Measurements from ENCODE around the gene BCAN.
A peak's percentile ranks its signal among the peaks of the same experiment; 100 is the strongest.

The BCAN gene

GRCh38 chr1:156677616-156678596, 36.0 kb downstream of the BCAN start:
- H3K27me3 ChIP-seq (ENCODE audit: control insufficient read depth, low read length): peaks cover 75% of the 10 kb centered on the region
- no peaks in the 10 kb centered on the region for H3K9me3 ChIP-seq (ENCODE audit: control insufficient read depth, insufficient read depth, low read length)
- TF ChIP-seq CTCF (IDR thresholded peaks at IDR 0.05; ENCODE audit: low read depth, low read length, poor library complexity, severe bottlenecking) (peak; percentile 95), EZH2phosphoT487 (IDR thresholded peaks at IDR 0.05; ENCODE audit: borderline replicate concordance, low read length) (0 out of 2 replicates have a peak, but pooled peaks have one; percentile 49)
- H3K4me3 ChIP-seq (ENCODE audit: low read length): no peak overlapping the region
- H3K4me2 ChIP-seq (ENCODE audit: low read length): peak overlapping the region; percentile 13; the same call in 1 of the 2 replicates
- 0 out of 2 replicates have a peak, but pooled peaks cover 3% of the 10 kb centered on the region for H3F3A ChIP-seq (ENCODE audit: control insufficient read depth, insufficient read depth)
- peaks cover 19% of the 10 kb centered on the region for H3K4me1 ChIP-seq (ENCODE audit: control insufficient read depth, low read length)
- no peaks in the 10 kb centered on the region for H4K20me1 ChIP-seq (ENCODE audit: control insufficient read depth, insufficient read depth, low read depth, low read length)
- H3K9me2 ChIP-seq (replicated peaks; ENCODE audit: control insufficient read depth, low read length): no peaks in the 10 kb centered on the region
- no peak overlapping the region for H3K27ac ChIP-seq (ENCODE audit: low read depth, low read length)
- no peaks in the 10 kb centered on the region for H3K79me2 ChIP-seq (ENCODE audit: control insufficient read depth, low read length)
- H3K36me3 ChIP-seq (ENCODE audit: control insufficient read depth, low read length): no peaks in the 10 kb centered on the region

GRCh38 chr1:156680056-156680455, 38.1 kb downstream of the BCAN start:
- Histone ChIP-seq H3F3A (ENCODE audit: control insufficient read depth, insufficient read depth) (0 out of 2 replicates have a peak, but pooled peaks cover 3% of the 10 kb centered on the region), H3K9me2 (replicated peaks; ENCODE audit: control insufficient read depth, low read length) (no peaks in the 10 kb centered on the region), H3K4me3 (ENCODE audit: low read length) (no peak overlapping the region), H3K27me3 (ENCODE audit: control insufficient read depth, low read length) (peaks cover 72% of the 10 kb centered on the region), H3K4me1 (ENCODE audit: control insufficient read depth, low read length) (peaks cover 28% of the 10 kb centered on the region), H3K36me3 (ENCODE audit: control insufficient read depth, low read length) (no peaks in the 10 kb centered on the region), H3K27ac (ENCODE audit: low read depth, low read length) (no peak overlapping the region), H3K79me2 (ENCODE audit: control insufficient read depth, low read length) (no peaks in the 10 kb centered on the region), H3K4me2 (ENCODE audit: low read length) (no peak overlapping the region), H3K9me3 (ENCODE audit: control insufficient read depth, insufficient read depth, low read length) (no peaks in the 10 kb centered on the region), H4K20me1 (ENCODE audit: control insufficient read depth, insufficient read depth, low read depth, low read length) (no peaks in the 10 kb centered on the region)
- TF ChIP-seq EZH2phosphoT487 (IDR thresholded peaks at IDR 0.05; ENCODE audit: borderline replicate concordance, low read length) (no peak), CTCF (IDR thresholded peaks at IDR 0.05; ENCODE audit: low read depth, low read length, poor library complexity, severe bottlenecking) (no peak)

GRCh38 chr1:156681196-156681960, 39.5 kb downstream of the BCAN start:
- no peak for TF ChIP-seq CTCF (IDR thresholded peaks at IDR 0.05; ENCODE audit: low read depth, low read length, poor library complexity, severe bottlenecking)
- TF ChIP-seq EZH2phosphoT487 (IDR thresholded peaks at IDR 0.05; ENCODE audit: borderline replicate concordance, low read length): no peak
- Histone ChIP-seq H3K4me3 (ENCODE audit: low read length) (no peak overlapping the region), H4K20me1 (ENCODE audit: control insufficient read depth, insufficient read depth, low read depth, low read length) (no peaks in the 10 kb centered on the region), H3K36me3 (ENCODE audit: control insufficient read depth, low read length) (no peaks in the 10 kb centered on the region), H3K9me2 (replicated peaks; ENCODE audit: control insufficient read depth, low read length) (no peaks in the 10 kb centered on the region), H3K79me2 (ENCODE audit: control insufficient read depth, low read length) (no peaks in the 10 kb centered on the region), H3K4me1 (ENCODE audit: control insufficient read depth, low read length) (peaks cover 28% of the 10 kb centered on the region), H3K27me3 (ENCODE audit: control insufficient read depth, low read length) (peaks cover 60% of the 10 kb centered on the region), H3K9me3 (ENCODE audit: control insufficient read depth, insufficient read depth, low read length) (no peaks in the 10 kb centered on the region), H3K27ac (ENCODE audit: low read depth, low read length) (no peak overlapping the region), H3K4me2 (ENCODE audit: low read length) (no peak overlapping the region), H3F3A (ENCODE audit: control insufficient read depth, insufficient read depth) (0 out of 2 replicates have a peak, but pooled peaks cover 3% of the 10 kb centered on the region)
